GM19452 (cell line): Measurements from ENCODE around the gene SUSD6.
"Not testable (repeated sequence)": the region's sequence is repeated elsewhere in the genome, so short reads cannot be mapped to it uniquely, and the experiment has no call there.

Source experiments
- ATAC-seq: cut with Tn5 transposase; IDR thresholded peaks from one replicate; pipeline ENCODE4 v1.9.1; 2021; ENCODE audit not compliant: unreplicated experiment

The SUSD6 gene

DNA sequence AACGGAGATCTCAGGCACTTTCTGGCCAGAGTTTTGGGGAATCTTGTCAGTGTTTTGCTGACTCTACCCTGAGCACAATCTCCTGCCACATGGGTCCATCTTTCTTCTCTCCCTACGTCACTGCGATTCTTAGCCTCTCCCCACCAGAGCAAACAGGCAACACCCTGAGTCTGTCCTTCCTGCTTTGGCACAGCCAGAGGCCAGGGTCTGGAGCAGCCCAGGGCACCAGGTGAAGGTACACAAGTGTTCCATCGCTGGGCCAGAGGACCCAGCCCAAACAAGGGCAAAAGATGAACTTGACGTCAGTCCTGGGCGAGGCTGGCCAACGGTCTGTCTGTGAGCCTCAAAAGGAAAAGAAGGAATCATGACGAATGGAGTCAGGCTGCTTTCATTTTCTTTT lies 24.0 kb upstream of the SUSD6 start:
- ATAC-seq: no peak

DNA sequence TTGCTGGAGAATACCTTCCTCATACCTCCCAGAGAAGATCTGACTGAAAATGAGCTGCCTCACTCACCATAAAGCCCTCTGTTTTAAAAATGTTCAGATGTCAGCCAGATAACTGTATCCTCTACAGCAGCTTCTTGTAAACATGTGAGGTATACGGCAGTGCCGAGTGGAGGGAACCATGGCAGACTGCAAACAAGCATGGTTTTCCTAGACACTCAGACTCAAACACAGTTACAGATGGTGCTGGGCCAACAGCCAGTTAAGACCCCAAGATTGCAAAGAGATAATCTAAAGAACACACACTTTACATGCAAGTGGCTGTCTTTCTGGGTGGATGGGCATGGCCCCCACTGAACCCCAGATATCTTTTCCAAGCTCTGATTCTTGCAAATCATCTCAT lies 20.1 kb upstream of the SUSD6 start:
- ATAC-seq: no peak

DNA sequence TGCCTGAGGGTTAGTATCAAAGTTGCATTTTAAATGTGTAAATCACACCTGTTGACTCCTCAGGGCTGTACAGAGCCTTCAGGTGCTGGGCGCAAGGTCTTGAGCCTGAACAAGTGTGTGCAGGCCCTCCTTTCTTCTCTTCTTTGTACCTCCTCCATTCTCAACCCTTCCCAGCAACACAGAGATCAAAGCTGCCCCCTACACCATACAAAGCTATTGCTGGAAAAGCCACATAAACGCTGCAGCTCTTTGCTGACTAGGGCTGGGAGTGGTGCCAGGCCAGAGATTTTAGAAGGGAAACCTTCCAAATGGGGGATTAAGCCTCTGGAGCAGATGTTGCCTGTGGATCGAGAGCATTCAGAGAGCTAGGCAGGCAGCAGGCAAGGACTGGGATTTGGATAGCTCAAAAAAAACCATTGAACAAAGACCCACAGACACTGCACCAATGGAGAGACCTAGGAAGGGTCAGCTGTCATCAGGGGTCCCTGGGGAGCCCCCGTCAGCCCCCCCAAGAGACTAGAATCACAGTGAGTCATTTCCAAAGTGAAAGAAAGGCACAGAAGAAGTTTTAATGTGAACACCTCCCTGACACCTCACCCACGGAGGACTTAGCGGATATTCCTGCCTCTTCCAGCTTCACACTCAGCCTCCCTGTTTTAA lies 18.2 kb upstream of the SUSD6 start:
- no peak for ATAC-seq

DNA sequence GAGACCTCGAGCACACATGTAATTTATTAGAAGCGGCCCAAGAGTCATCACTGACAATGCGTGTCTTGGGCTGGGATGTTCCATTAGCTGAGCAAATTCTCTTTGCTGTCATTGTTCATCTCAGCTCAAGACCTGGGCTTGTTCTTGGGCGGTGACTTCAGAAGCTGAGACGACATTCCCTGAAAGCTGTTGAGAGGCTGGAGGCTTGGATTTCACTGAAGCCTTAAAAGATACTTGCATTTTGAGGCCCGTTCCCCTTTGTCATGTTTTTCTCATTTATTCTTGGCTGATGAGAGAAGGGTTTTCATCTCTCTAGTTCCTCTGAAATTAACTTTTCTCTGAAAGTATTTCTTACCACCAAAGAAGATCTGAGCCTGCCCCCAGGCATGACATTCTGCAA lies 16.6 kb upstream of the SUSD6 start:
- no peak for ATAC-seq

DNA sequence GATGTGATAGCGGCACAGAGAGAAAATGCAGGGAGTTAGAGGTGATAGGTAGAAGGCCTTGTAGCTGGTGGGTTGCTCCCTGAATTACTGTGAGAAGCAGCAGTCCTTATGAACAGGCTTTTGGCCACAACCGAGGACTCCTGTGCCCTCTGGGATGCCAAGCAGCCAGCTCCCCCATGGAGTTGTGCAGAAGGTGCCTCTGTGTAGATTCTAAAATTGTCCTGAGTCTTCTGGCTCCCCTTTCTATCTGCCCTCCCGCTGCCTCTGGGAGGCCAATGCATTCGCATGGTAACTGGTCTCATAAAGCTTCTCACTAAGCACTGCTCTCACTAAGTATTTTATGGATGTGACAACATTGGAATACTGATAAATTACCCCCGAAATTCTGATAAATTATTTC lies 16.1 kb upstream of the SUSD6 start:
- ATAC-seq: no peak

- ATAC-seq: not testable (repeated sequence)
Observed at GRCh38 chr14:69599431-69599830, 12.0 kb upstream of the SUSD6 start.

DNA sequence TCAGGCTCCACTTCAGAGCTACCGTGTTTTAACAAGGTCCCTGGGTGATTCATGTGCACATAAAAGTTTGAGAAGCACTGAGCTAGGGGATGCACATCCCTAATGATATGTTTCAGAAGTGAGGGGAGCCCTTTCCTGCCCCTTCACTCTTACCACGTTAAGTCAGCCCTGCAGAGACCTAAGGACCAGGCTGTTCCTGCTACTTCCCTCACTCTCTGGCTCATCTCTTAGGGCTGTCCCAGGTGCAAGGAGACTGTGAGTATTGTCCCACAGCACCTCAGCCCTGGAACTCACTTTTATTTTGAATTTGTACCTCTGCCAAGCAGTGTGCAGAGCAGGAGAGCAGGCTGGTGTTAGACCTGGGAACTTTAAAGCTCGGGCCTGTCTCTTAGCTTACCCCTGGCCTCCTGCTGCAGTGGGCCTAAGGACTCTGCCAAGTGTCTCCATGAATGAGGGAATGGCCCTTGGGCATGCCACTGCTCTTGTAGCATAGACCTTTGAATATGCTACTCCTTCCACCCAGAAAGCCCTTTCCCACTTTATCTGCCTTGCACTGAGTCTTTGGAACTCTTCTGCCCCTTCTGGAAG lies 11.0 kb upstream of the SUSD6 start:
- no peak for ATAC-seq

GRCh38 chr14:69605738-69606137 lies 5.7 kb upstream of the SUSD6 start:
- ATAC-seq: no peak

- ATAC-seq: no peak
Observed at GRCh38 chr14:69606258-69607184, 4.9 kb upstream of the SUSD6 start.

DNA sequence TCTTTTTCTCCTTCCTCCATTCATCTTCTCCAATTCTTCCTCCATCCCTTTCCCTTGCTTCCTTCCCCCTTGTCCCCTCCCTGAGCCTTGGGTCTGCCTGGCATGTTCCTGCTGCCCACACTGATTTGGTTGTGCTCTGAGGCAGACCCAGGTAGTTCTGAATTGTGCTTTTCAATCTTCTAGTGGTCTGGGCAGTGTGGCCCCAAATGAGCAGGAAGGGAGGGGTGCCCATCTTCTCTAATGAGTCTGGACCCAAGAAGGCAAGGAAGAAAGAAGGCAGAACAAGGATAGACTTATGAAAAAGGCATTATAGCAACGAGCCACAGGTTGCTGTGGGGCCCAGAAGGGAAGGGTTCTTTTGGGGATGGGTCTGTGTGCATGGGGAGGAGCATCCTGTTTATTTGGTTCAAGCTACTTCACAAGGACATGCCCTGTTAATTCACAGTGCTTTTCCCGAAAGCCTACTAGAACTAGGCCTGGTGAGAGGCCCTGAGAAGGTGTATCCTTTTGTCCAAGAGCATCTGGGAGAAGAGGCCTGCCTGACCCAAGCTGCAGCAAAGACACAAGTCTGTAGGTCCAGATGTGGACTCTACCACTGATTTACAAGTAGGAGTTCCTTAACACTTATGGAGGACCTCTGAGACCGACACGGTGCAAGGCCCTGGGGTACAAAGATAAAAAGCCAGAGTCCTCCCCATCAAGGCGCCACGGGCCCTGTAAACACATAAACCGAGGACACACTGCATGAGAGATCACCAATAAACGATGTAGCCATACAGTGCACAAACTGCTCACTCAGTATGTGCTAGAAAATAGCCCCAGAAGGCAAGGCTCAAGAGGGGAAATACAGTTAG lies 1.1 kb upstream of the SUSD6 start:
- ATAC-seq: no peak

DNA sequence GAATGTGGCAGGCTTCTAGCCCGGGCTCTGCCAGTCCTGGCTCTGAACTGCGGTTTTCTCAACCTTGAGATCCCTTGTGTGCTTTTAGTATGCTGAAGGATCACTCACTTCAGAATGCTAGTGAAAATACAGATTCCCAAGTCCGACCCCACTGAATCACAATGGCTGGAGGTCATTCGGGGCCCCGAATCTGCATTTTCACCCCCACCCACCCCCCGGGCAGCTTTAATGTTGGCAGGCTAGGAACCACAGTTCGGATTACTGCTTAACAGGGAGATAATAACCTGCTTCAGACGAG lies 573 bp upstream of the SUSD6 start:
- ATAC-seq: no peak

GRCh38 chr14:69612014-69612782 lies 802 bp downstream of the SUSD6 start:
- ATAC-seq: peak; percentile 14

DNA sequence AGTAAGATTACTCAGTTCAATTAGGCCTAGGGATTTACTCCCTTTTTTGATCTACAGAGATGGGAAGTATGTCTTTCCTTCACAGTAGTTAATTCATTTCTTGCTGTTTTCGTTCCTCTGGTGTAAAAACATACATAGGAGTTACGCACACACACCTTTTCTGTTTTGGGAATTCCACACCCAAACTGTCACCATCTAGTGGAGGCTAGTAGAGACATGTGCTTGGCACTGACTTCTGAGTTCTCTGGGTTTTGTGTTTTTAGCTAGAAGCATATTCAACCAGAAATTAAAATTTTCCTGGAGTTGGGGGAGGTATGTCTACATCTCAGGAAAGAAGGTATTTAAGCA lies 1.4 kb downstream of the SUSD6 start:
- ATAC-seq: no peak

- ATAC-seq: no peak
Observed at GRCh38 chr14:69613312-69614073, 2.1 kb downstream of the SUSD6 start.

- ATAC-seq: no peak
Observed at GRCh38 chr14:69614592-69614991, 3.2 kb downstream of the SUSD6 start.

DNA sequence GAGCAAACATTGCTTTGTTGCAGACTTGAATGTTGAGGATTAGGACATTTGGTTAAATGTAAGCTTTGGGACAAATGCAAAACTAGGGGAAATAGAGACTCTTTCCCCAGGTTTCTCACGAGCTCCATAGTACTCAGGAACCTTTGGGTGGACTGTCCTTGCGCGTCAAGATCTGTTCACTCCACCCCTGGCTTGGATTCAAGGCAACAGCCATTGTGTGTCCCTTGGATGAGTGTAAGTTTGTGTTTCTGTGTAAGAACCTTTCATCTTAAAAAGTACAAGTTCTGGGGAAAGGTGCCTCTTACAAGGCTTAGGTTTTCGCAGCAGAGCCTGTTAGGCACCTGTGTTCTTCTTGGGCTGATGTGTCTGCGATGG lies 3.7 kb downstream of the SUSD6 start:
- ATAC-seq: peak; percentile 1

DNA sequence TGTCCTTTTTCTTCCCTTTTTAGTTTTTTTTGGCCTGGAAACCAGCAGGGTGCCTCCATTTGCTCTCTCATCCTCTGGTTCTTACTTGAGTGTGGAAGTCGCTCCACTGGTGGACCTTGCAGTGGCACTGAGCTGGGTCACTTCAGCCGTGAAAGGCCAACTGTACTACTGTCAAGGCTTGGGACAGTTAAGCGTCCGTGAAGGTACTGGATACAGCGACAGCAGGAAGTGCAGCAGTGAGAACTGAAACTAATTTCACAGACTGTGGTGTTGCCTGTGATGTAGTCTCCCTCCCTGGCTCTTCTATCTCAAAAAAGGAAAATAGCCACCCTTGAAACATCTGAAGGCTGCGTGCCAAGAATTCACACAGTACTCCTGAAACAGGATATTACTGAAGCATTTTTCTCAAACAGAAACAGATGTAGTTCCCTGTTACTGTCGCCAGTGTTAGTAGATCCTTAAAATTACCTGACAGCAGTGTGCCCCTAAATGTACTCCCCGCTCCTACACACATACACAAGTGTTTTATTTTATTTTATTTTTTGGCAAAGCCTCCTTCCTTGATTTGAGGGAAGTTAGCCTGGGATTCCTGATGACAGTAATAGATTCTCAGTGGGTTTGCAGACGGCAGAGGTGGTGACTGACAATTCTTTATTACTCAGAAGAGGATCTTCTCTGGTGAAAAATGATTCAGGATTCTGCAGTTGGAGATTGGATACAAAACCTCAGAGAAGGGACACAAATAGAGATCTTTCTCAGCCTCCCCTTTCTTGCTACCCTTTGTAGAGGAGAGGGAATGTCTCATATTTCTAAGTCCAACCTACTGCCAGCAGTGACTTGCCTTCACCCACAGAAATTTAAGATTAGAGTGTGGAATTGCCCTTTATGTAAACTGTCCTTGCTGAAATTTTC lies 4.4 kb downstream of the SUSD6 start:
- ATAC-seq: peak; percentile 56

DNA sequence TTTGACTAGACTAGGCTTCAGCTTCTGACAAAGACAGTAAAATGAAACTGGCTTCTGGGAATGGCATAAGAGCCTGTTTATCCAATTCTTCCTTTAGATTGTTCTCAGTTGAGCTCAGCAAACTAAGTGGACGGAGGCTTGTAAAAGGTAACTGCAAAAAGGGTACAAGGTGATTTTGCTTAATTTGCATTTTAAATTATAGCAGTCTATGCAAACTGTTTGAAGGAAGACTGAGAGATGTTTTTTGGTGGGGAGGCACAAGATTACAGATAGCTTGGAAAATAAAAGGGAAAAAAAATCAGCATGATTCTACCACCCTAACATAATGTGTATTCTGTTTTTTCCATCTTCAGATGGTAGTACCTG lies 5.0 kb downstream of the SUSD6 start:
- no peak for ATAC-seq

- no peak for ATAC-seq
Observed at GRCh38 chr14:69617796-69618195, 6.4 kb downstream of the SUSD6 start.
